Lower lobe of right lung (tissue), 2 donors: Measurements from ENCODE around the gene XKR8. TPM values are rescaled to one million over a fixed set of nuclear protein-coding genes. Genes with fewer than 3 reads are reported as not detected.

Source experiments
- ATAC-seq, 2 donors: fragments of 200-7000 bp; cut with Tn5 transposase; one replicate each; pipeline ENCODE4 v1.9.1; 2020 to 2022; ENCODE audit warnings: mild to moderate bottlenecking in 2 of 2, moderate library complexity in 2 of 2
- DNase-seq: peaks from one replicate; pipeline ENCODE4 v3.0.0-alpha.2; 2020
- H3K27ac ChIP-seq: fragments of 200-600 bp; one replicate; pipeline ENCODE4 v1.8.0; 2022
- H3K27me3 ChIP-seq: fragments of 200-600 bp; one replicate; pipeline ENCODE4 v1.8.0; 2022; ENCODE audit warnings: low read depth
- H3K36me3 ChIP-seq: fragments of 200-600 bp; one replicate; pipeline ENCODE4 v1.8.0; 2022; ENCODE audit warnings: mild to moderate bottlenecking
- H3K4me1 ChIP-seq: fragments of 200-600 bp; one replicate; pipeline ENCODE4 v1.8.0; 2022
- H3K4me3 ChIP-seq: fragments of 200-600 bp; one replicate; pipeline ENCODE4 v1.8.0; 2022; ENCODE audit warnings: mild to moderate bottlenecking
- H3K9me3 ChIP-seq: fragments of 200-600 bp; one replicate; pipeline ENCODE4 v1.8.0; 2022
- intact Hi-C: fragments of 100-400 bp; cut with DNase I; formaldehyde crosslinking; loops from one replicate; pipeline ENCODE4 v1.11.0; 2022
- long read RNA-seq: library from polyadenylated mRNA; unstranded; transcript quantifications from one replicate; pipeline ENCODE4 v2.0.0, GENCODE V29; 2021
- total RNA-seq: library from RNA; stranded (reverse); fragmentation: NEBNext Ultra II Directional; extraction: Animal tissue kit (Norgen Biotek cat#: 25700); gene quantifications from one replicate; pipeline ENCODE4 v1.2.1, GENCODE V29; 2021
- TF ChIP-seq, protein P1 (sequence below): fragments of 200-600 bp; IDR thresholded peaks from one replicate; pipeline ENCODE4 v1.8.0; 2022; ENCODE audit warnings: antibody characterized with exemption, mild to moderate bottlenecking
- donor health status: DM: no; HTN: yes; CAD: no; lungs with severe emphysema.

XKR8 gene, protein sequence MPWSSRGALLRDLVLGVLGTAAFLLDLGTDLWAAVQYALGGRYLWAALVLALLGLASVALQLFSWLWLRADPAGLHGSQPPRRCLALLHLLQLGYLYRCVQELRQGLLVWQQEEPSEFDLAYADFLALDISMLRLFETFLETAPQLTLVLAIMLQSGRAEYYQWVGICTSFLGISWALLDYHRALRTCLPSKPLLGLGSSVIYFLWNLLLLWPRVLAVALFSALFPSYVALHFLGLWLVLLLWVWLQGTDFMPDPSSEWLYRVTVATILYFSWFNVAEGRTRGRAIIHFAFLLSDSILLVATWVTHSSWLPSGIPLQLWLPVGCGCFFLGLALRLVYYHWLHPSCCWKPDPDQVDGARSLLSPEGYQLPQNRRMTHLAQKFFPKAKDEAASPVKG
- total RNA-seq: 12.8 TPM
- long read RNA-seq, transcript XKR8-201 (3 exons, 2,692 nt): major isoform, 16 of 23 reads
- long read RNA-seq, partial matches to known transcripts: 3 of 23 reads
- long read RNA-seq, other reads (novel, unspliced or antisense): 4 of 23 reads

DNA sequence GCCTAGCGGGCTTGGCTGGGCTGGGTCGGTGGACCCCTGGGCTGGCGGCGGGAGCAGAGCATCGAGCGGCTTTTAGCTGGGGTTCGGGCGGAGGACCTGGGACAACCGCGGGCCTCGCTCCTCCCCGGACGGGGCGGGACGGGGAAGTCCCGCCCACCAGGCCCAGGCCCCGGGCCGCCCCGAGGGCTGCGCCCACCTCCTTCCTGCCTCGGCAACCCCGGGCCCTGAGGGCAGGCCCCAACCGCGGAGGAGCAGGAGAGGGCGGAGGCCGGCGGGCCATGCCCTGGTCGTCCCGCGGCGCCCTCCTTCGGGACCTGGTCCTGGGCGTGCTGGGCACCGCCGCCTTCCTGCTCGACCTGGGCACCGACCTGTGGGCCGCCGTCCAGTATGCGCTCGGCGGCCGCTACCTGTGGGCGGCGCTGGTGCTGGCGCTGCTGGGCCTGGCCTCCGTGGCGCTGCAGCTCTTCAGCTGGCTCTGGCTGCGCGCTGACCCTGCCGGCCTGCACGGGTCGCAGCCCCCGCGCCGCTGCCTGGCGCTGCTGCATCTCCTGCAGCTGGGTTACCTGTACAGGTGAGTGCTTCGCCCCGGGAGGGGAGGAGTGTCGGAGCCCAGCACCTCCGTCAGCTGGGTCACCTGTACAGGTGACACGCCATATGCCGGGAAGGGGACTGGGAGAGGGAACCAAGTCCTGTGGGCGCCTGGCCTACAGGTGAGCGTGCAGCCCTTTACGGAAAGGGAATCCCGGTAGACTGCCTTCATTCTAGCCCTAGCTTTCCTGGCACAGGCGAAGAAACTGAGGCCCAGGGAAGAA lies at the start of gene XKR8:
TSS of gene XKR8 (plus strand) at position 182 of the 812 bp plus-strand sequence. CDS start at position 279, 97 bp downstream.
- Histone ChIP-seq H3K9me3 (no peaks in the 10 kb centered on the region), H3K36me3 (peaks cover 20% of the 10 kb centered on the region), H3K4me3 (peak within 1 kb of the TSS; percentile 87), H3K27me3 (no peaks in the 10 kb centered on the region), H3K4me1 (peaks cover 23% of the 10 kb centered on the region), H3K27ac (peak within 1 kb of the TSS; percentile 94)
- TF ChIP-seq, protein P1, sequence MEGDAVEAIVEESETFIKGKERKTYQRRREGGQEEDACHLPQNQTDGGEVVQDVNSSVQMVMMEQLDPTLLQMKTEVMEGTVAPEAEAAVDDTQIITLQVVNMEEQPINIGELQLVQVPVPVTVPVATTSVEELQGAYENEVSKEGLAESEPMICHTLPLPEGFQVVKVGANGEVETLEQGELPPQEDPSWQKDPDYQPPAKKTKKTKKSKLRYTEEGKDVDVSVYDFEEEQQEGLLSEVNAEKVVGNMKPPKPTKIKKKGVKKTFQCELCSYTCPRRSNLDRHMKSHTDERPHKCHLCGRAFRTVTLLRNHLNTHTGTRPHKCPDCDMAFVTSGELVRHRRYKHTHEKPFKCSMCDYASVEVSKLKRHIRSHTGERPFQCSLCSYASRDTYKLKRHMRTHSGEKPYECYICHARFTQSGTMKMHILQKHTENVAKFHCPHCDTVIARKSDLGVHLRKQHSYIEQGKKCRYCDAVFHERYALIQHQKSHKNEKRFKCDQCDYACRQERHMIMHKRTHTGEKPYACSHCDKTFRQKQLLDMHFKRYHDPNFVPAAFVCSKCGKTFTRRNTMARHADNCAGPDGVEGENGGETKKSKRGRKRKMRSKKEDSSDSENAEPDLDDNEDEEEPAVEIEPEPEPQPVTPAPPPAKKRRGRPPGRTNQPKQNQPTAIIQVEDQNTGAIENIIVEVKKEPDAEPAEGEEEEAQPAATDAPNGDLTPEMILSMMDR: peak; percentile 51
- DNase-seq (peak; percentile 90), ATAC-seq (peak; percentile 97 to 98)
- intact Hi-C loops: no loop called here

DNA sequence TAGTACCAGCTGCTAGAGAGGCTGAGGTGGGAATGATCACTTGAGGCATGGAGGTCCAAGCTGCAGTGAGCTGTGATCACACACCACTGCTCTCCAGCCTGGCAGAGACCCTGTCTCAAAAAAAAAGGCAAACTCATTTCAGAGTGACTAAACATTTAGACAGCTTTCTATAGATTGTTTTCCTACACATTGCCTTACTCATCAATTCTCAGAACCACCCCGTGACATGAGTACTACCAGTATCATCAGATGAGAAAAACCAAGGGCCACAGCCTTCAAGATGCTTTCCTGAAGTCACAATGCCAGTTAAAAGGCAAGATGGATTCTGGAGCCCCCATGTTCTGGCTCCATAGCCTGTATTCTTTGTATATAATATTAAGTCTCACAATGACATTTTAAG lies 47.3 kb upstream of the XKR8 start:
- H3K4me1 ChIP-seq: peaks cover 6% of the 10 kb centered on the region
- TF ChIP-seq, protein P1: no peak
- H3K9me3 ChIP-seq: peaks cover 4% of the 10 kb centered on the region
- no peak for DNase-seq
- H3K36me3 ChIP-seq: peaks cover 53% of the 10 kb centered on the region
- H3K27ac ChIP-seq: no peak overlapping the region
- no peaks in the 10 kb centered on the region for H3K27me3 ChIP-seq
- ATAC-seq: no peak
- H3K4me3 ChIP-seq: no peak overlapping the region
- intact Hi-C loops: no loop called here

DNA sequence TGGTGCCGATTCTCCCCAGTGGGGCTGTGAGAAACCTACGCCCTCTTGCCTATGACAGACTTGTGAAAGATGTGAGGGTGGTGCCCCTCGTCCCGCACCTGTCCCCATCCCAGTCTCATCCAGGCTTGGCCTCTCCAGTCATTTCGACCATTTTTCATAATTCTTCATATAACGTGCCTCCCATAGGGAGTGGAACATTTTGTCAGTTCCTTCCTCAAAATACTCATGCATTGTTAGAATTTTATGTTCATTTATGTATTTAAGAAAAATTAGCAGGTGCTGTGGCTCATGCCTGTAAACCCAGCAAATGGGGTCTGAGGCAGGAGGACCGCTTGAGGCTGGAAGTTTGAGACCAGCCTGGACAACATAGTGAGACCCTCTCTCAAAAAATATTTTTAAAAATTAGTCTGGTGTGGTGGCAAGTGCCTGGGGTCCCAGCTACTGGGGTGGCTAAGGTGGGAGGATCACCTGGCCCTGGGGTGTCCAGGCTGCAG lies 44.6 kb upstream of the XKR8 start:
- no peak for ATAC-seq
- no peak for DNase-seq
- Histone ChIP-seq H3K27ac (peak overlapping the region; percentile 72), H3K27me3 (no peaks in the 10 kb centered on the region), H3K36me3 (peaks cover 27% of the 10 kb centered on the region), H3K9me3 (peaks cover 4% of the 10 kb centered on the region), H3K4me1 (peaks cover 6% of the 10 kb centered on the region), H3K4me3 (peak overlapping the region; percentile 65)
- TF ChIP-seq, protein P1: no peak
- intact Hi-C loops: no loop called here

DNA sequence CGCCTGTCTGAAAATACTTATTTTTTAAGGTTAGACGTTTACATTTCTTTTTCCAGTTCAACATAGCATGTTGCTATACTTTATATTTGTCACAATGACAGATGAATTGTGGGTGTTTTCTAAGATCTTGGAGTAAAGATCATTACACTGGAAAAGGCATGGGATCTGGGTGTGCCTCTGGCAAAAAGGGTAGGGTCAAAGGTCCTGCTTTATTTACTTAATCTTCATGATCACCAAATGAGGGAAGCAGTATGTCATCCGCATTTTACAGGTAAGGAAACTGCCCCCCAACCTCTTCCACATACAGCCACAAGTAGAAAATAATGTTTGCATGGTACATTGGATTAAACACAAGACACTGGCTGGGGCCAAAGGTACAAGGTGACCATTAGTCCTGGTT lies 37.5 kb upstream of the XKR8 start:
- H3K27ac ChIP-seq: no peak overlapping the region
- TF ChIP-seq, protein P1: no peak
- H3K27me3 ChIP-seq: no peaks in the 10 kb centered on the region
- intact Hi-C loops: no loop called here
- H3K4me3 ChIP-seq: no peak overlapping the region
- H3K9me3 ChIP-seq: no peaks in the 10 kb centered on the region
- H3K4me1 ChIP-seq: no peaks in the 10 kb centered on the region
- no peak for DNase-seq
- no peaks in the 10 kb centered on the region for H3K36me3 ChIP-seq
- no peak for ATAC-seq

DNA sequence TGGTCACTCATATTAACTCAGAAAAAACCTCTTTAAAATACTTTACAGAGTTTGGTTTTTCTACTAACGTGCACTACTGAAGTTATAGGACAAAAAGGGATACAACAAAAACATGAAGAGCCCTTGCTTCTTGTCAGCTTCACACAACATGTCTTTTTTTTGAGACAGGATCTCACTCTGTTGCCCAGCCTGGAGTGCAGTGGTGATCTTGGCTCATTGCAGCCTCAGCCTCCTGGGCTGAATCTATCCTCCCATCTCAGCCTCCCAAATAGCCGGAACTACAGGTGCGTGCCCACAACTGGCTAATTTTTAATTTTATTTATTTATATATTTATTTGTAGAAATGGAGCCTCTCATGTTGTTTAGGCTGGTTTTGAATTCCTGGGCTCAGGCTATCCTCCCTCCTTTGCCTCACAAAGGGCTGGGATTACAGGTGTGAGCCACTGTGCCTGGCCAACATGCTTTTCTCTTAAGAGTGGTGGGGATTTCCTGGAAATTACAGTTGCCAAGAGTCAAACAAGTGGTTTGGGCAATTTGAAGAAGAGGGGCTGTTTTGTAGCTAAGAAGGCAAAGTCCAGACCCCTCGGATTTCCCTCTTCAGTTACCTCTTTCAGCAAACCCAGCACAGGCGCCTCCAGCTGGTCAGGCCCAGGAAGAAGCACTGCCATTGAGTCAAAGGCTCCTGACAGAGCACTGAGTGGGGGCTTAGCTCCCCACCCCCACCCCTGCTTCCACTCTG lies 31.4 kb upstream of the XKR8 start:
- TF ChIP-seq, protein P1: no peak
- ATAC-seq (peak; percentile 64 to 71), DNase-seq (no peak)
- Histone ChIP-seq H3K9me3 (no peaks in the 10 kb centered on the region), H3K4me1 (no peaks in the 10 kb centered on the region), H3K4me3 (no peak overlapping the region), H3K27ac (no peak overlapping the region), H3K36me3 (no peaks in the 10 kb centered on the region), H3K27me3 (no peaks in the 10 kb centered on the region)
- intact Hi-C loops: no loop called here
